ENCODE measurements around the gene ZNF106. TPM values are rescaled to one million over a fixed set of nuclear protein-coding genes. Genes with fewer than 3 reads are reported as not detected.

Gene ZNF106
- total RNA-seq, 2 donors from 2014 or later: 77.4 to 83.8 TPM

- no peak for TF ChIP-seq CTCF (IDR thresholded peaks at IDR 0.05)
- Histone ChIP-seq H3K4me3 (no peak overlapping the region), H3K9me3 (peaks cover 5% of the 10 kb centered on the region), H3K4me1 (ENCODE audit: control insufficient read depth in 1 of 2, low read depth in 2 of 2) (peaks cover 0 to 1% of the 10 kb centered on the region in 2 donors), H3K27ac (no peak overlapping the region), H3K36me3 (no peaks in the 10 kb centered on the region), H3K27me3 (replicated peaks; ENCODE audit: insufficient read depth) (no peaks in the 10 kb centered on the region)
- DNase-seq (ENCODE audit: low spot score) (no peak), ATAC-seq (ENCODE audit: insufficient number of reproducible peaks, low FRiP score, low read depth) (no peak)
These were observed 8.2 kb downstream of the ZNF106 start for GRCh38 chr15:42482701-42483100.

- Histone ChIP-seq H3K27me3 (replicated peaks; ENCODE audit: insufficient read depth) (no peaks in the 10 kb centered on the region), H3K9me3 (no peaks in the 10 kb centered on the region), H3K27ac (peak overlapping the region; percentile 1 to 38), H3K4me3 (no peak overlapping the region), H3K36me3 (no peaks in the 10 kb centered on the region), H3K4me1 (ENCODE audit: control insufficient read depth in 1 of 2, low read depth in 2 of 2) (peaks cover 6 to 18% of the 10 kb centered on the region in 2 donors)
- DNase-seq (ENCODE audit: low spot score): no peak
- ATAC-seq (ENCODE audit: insufficient number of reproducible peaks, low FRiP score, low read depth): no peak
- no peak for TF ChIP-seq CTCF (IDR thresholded peaks at IDR 0.05)
These were observed 16.1 kb downstream of the ZNF106 start for GRCh38 chr15:42474827-42475226.

GRCh38 chr15:42471002-42471401, 19.9 kb downstream of the ZNF106 start:
- Histone ChIP-seq H3K9me3 (no peaks in the 10 kb centered on the region), H3K27ac (peak overlapping the region; percentile 35 to 71), H3K36me3 (no peaks in the 10 kb centered on the region), H3K4me3 (no peak overlapping the region), H3K4me1 (ENCODE audit: control insufficient read depth in 1 of 2, low read depth in 2 of 2) (peaks cover 14 to 32% of the 10 kb centered on the region in 2 donors), H3K27me3 (replicated peaks; ENCODE audit: insufficient read depth) (no peaks in the 10 kb centered on the region)
- DNase-seq (ENCODE audit: low spot score) (no peak), ATAC-seq (ENCODE audit: insufficient number of reproducible peaks, low FRiP score, low read depth) (no peak)
- TF ChIP-seq CTCF (IDR thresholded peaks at IDR 0.05): no peak

GRCh38 chr15:42465520-42466259, 25.3 kb downstream of the ZNF106 start:
- no peak for ATAC-seq (ENCODE audit: insufficient number of reproducible peaks, low FRiP score, low read depth)

GRCh38 chr15:42461261-42461660, 29.7 kb downstream of the ZNF106 start:
- peaks cover 10% of the 10 kb centered on the region for H3K36me3 ChIP-seq
- H3K27ac ChIP-seq: peak overlapping the region in 1 of 2 donors; percentile 5
- no peak for DNase-seq (ENCODE audit: low spot score)
- ATAC-seq (ENCODE audit: insufficient number of reproducible peaks, low FRiP score, low read depth): no peak
- H3K27me3 ChIP-seq (replicated peaks; ENCODE audit: insufficient read depth): no peaks in the 10 kb centered on the region
- H3K4me1 ChIP-seq (ENCODE audit: control insufficient read depth in 1 of 2, low read depth in 2 of 2): peaks cover 16 to 37% of the 10 kb centered on the region in 2 donors
- no peak for TF ChIP-seq CTCF (IDR thresholded peaks at IDR 0.05)
- H3K9me3 ChIP-seq: no peaks in the 10 kb centered on the region
- no peak overlapping the region for H3K4me3 ChIP-seq

More at GRCh38 chr15:42465520-42466259, 25.3 kb downstream of the ZNF106 start:
- Histone ChIP-seq H3K4me3 (no peak overlapping the region), H3K36me3 (peaks cover 10% of the 10 kb centered on the region), H3K27ac (no peak overlapping the region), H3K27me3 (replicated peaks; ENCODE audit: insufficient read depth) (no peaks in the 10 kb centered on the region), H3K4me1 (ENCODE audit: control insufficient read depth in 1 of 2, low read depth in 2 of 2) (peaks cover 13 to 25% of the 10 kb centered on the region in 2 donors), H3K9me3 (no peaks in the 10 kb centered on the region)
- no peak for DNase-seq (ENCODE audit: low spot score)
- TF ChIP-seq CTCF (IDR thresholded peaks at IDR 0.05): no peak

Measured in thoracic aorta (tissue), 2 donors.